Panc1 (cell line): ENCODE measurements around the gene SORT1. TPM values are rescaled to one million over a fixed set of nuclear protein-coding genes. Genes with fewer than 3 reads are reported as not detected.

ENCODE experiments used
- ATAC-seq: fragments of 200-7000 bp; cut with Tn5 transposase; 2 replicates; pipeline ENCODE4 v1.9.1; 2020; ENCODE audit warnings: mild to moderate bottlenecking, moderate library complexity
- BruUV-seq: library from RNA; stranded (reverse); fragments of 400-500 nt; replicated peaks from 2 replicates; lab custom pipeline; 2021; lab: Mats Ljungman, UMichigan
- CTCF ChIA-PET: fragments of 300-600 bp; sonication (Branson Sonifier 250); formaldehyde crosslinking; loops from one replicate; lab custom pipeline; 2022; ENCODE audit warnings: antibody characterized with exemption; lab: Charles Lee
- POLR2A ChIA-PET: fragments of 300-600 bp; sonication (Branson Sonifier 250); formaldehyde crosslinking; loops from one replicate; lab custom pipeline; 2022; ENCODE audit warnings: antibody characterized with exemption; lab: Charles Lee
- DNase-seq: peaks from one replicate; pipeline ENCODE4 v3.0.0-alpha.2; 2010; ENCODE audit warnings: low read depth, low spot score
- H3K27ac ChIP-seq: 2 replicates; pipeline ENCODE4 v1.5.1; 2011; ENCODE audit warnings: mild to moderate bottlenecking, low read length, inconsistent platforms
- H3K27me3 ChIP-seq: fragments of 200-500 bp; sonication (Bioruptor generic); 2 replicates; pipeline ENCODE4 v1.6.0; 2014; ENCODE audit warnings: low read length, inconsistent platforms; ENCODE audit not compliant: control insufficient read depth, insufficient read depth
- H3K36me3 ChIP-seq: fragments of 200-500 bp; sonication (Bioruptor generic); 2 replicates; pipeline ENCODE4 v1.5.1; 2014; ENCODE audit warnings: inconsistent platforms, mild to moderate bottlenecking, low read length, moderate library complexity; ENCODE audit not compliant: control insufficient read depth, insufficient read depth
- H3K4me1 ChIP-seq: 2 replicates; pipeline ENCODE4 v1.5.1; 2011; ENCODE audit warnings: inconsistent platforms, mild to moderate bottlenecking, low read length, moderate library complexity; ENCODE audit not compliant: control insufficient read depth, insufficient read depth
- H3K4me3 ChIP-seq, 2 experiments: 2 replicates each; pipeline ENCODE4 v1.5.1; 2011 to 2012; ENCODE audit warnings: low read depth in 2 of 2, low read length in 2 of 2, mild to moderate bottlenecking in 2 of 2, inconsistent platforms in 1 of 2, moderate library complexity in 1 of 2
- H3K9me3 ChIP-seq: fragments of 200-500 bp; sonication (Bioruptor generic); 2 replicates; pipeline ENCODE4 v1.5.1; 2014; ENCODE audit warnings: low read depth, mild to moderate bottlenecking, inconsistent platforms, low read length, moderate library complexity; ENCODE audit not compliant: control insufficient read depth, insufficient read depth
- CTCF ChIP-seq: fragments of 450-650 bp; IDR thresholded peaks from 2 replicates; pipeline ENCODE4 v1.5.1; 2017; ENCODE audit warnings: mild to moderate bottlenecking
- POLR2AphosphoS5 ChIP-seq: IDR thresholded peaks from 2 replicates; pipeline ENCODE4 v1.6.1; 2012; ENCODE audit warnings: mild to moderate bottlenecking, low read depth, low read length, moderate library complexity
- SIN3A ChIP-seq: IDR thresholded peaks from 2 replicates; pipeline ENCODE4 v1.6.1; 2012; ENCODE audit warnings: low read depth, mild to moderate bottlenecking, low read length, moderate library complexity, borderline replicate concordance; ENCODE audit not compliant: insufficient read depth
- TCF7L2 ChIP-seq: IDR thresholded peaks from 2 replicates; pipeline ENCODE4 v1.6.1; 2011; ENCODE audit warnings: mild to moderate bottlenecking, low read depth, low read length, inconsistent platforms
- in situ Hi-C: cut with HindIII; loops from 2 replicates; pipeline ENCODE4 v1.10.0; 2016; ENCODE audit warnings: low sequenced_read_pairs, low pct_unique_long_range_greater_than_20kb
- intact Hi-C: fragments of 100-400 bp; cut with micrococcal nuclease; formaldehyde crosslinking; loops from one replicate; pipeline ENCODE4 v1.10.0; 2022; ENCODE audit not compliant: unreplicated experiment
- total RNA-seq: library from RNA; stranded (reverse); gene quantifications from one replicate; pipeline ENCODE4 v1.2.1, GENCODE V29; 2021; ENCODE audit not compliant: unreplicated experiment
- TF ChIP-seq, protein P1 (sequence below), 2 experiments: IDR thresholded peaks; 2 replicates each; pipeline ENCODE4 v1.6.1; 2011 to 2012; ENCODE audit warnings: low read depth in 2 of 2, control low read depth in 1 of 2, low read length in 1 of 2, mild to moderate bottlenecking in 1 of 2, moderate library complexity in 1 of 2; ENCODE audit not compliant: insufficient read depth in 1 of 2

SORT1 gene
- total RNA-seq, 1 experiment from 2014 or later: 25.1 TPM

DNA sequence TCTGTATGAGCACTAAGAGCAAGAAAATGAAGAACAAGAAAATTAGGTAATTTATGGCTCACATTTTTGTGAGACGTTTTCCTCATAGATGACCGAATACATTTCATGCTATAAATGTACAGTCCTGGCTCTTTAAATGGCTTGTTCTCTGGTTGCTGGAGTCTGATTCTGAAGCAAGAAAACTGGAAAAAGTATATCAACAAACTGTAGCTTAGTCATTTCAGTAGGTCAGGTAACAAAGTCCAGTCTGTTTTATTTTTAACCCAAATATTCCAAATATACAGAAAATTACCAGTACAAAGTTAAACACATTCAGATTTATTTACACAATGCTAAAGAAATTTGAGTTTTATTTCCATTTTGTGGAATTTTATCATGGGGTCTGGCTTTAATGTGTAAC lies 88.4 kb downstream of the SORT1 start:
- H3K36me3 ChIP-seq: no peaks in the 10 kb centered on the region
- no peak for TF ChIP-seq POLR2AphosphoS5
- TF ChIP-seq, protein P1, sequence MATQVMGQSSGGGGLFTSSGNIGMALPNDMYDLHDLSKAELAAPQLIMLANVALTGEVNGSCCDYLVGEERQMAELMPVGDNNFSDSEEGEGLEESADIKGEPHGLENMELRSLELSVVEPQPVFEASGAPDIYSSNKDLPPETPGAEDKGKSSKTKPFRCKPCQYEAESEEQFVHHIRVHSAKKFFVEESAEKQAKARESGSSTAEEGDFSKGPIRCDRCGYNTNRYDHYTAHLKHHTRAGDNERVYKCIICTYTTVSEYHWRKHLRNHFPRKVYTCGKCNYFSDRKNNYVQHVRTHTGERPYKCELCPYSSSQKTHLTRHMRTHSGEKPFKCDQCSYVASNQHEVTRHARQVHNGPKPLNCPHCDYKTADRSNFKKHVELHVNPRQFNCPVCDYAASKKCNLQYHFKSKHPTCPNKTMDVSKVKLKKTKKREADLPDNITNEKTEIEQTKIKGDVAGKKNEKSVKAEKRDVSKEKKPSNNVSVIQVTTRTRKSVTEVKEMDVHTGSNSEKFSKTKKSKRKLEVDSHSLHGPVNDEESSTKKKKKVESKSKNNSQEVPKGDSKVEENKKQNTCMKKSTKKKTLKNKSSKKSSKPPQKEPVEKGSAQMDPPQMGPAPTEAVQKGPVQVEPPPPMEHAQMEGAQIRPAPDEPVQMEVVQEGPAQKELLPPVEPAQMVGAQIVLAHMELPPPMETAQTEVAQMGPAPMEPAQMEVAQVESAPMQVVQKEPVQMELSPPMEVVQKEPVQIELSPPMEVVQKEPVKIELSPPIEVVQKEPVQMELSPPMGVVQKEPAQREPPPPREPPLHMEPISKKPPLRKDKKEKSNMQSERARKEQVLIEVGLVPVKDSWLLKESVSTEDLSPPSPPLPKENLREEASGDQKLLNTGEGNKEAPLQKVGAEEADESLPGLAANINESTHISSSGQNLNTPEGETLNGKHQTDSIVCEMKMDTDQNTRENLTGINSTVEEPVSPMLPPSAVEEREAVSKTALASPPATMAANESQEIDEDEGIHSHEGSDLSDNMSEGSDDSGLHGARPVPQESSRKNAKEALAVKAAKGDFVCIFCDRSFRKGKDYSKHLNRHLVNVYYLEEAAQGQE (IDR thresholded peaks at IDR 0.05; ENCODE audit: insufficient read depth in 1 of 2, low read depth in 2 of 2, low read length in 1 of 2): no peak
- TF ChIP-seq CTCF: no peak
- TF ChIP-seq SIN3A: no peak
- no peak for TF ChIP-seq TCF7L2
- H3K4me3 ChIP-seq: no peak overlapping the region
- no peaks in the 10 kb centered on the region for H3K9me3 ChIP-seq
- CTCF ChIA-PET: no interaction called here
- DNase-seq (no peak), ATAC-seq (no peak)
- no TSS peak for BruUV-seq
- in situ Hi-C loops: no loop called here
- H3K4me1 ChIP-seq: no peaks in the 10 kb centered on the region
- H3K27me3 ChIP-seq: no peaks in the 10 kb centered on the region
- no peak overlapping the region for H3K27ac ChIP-seq
- intact Hi-C loops: no loop called here
- POLR2A ChIA-PET: no interaction called here

GRCh38 chr1:109307274-109308021 lies 90.3 kb downstream of the SORT1 start:
- ATAC-seq: no peak
- H3K9me3 ChIP-seq: no peaks in the 10 kb centered on the region
- intact Hi-C loops: no loop called here
- CTCF ChIA-PET: no interaction called here
- H3K27ac ChIP-seq: no peak overlapping the region
- no peaks in the 10 kb centered on the region for H3K4me1 ChIP-seq
- POLR2A ChIA-PET: interaction anchor here (0.6 kb wide), 1 partner anchor 11 kb away, joined by 3 read pairs; no protein-coding TSS in a partner anchor
- DNase-seq: no peak
- no peaks in the 10 kb centered on the region for H3K27me3 ChIP-seq
- no peaks in the 10 kb centered on the region for H3K36me3 ChIP-seq
- H3K4me3 ChIP-seq: no peak overlapping the region
- no TSS peak for BruUV-seq
- no peak for TF ChIP-seq POLR2AphosphoS5
- TF ChIP-seq, protein P1 (IDR thresholded peaks at IDR 0.05; ENCODE audit: insufficient read depth in 1 of 2, low read depth in 2 of 2, low read length in 1 of 2): no peak
- TF ChIP-seq TCF7L2: no peak
- TF ChIP-seq CTCF: no peak
- TF ChIP-seq SIN3A: no peak
- in situ Hi-C loops: no loop called here
